Mucosa of gallbladder (tissue), 1 donor: ENCODE results near the gene CSMD2. TPM values are rescaled to one million over a fixed set of nuclear protein-coding genes. Genes with fewer than 3 reads are reported as not detected.

Experiments used
- DNase-seq: peaks from one replicate; pipeline ENCODE4 v3.0.0-alpha.2; 2020; ENCODE audit warnings: low spot score
- total RNA-seq: library from RNA; stranded (reverse); gene quantifications from one replicate; pipeline ENCODE4 v1.2.1, GENCODE V29; 2021
- donor health status: DM: no; HTN: no; CAD: no.

CSMD2 gene
- total RNA-seq, 1 donor from 2014 or later, result 6.5 TPM

DNA sequence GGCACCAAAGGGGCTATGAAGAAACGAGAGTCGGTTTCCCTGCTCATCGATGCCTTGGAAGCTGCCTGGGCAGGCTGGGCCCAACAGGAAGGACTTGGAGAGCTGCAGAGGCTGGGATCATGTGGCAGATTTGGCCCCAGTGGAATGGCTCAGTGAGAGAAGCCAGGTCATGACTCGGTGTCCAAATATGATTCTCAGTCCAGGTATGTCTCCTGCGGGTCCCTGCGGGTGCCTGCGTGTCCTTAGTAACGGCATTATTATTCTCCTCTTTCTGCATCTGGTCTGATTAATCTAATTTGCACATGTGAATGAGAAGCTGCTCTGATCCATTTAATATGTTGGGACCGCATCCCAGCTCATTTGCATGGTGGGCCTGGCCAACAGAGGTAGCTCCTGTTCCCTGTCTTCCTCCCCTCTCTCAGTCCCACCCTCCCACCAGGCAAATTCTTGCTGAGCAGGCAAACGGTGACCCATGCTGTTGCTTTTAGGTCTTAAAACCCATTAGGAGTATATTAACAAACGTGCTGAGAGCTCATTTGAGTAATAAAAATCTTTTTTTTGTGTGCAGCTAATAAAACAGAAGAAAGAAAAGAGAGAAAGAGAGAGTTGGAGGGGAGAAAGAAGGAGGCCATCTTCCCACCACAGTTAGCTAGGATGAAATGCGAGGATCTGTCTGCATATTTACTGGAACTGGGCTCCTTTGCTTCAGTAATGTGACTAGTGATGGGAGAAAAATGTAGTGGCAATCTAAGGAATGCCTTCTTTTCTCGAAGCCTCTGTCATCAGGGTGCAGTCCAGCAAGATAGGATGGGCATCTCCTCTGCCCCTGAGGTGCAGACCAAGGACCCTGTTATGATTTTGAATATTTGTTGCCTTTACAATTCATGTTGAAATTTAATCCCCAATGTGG is 167.6 kb downstream of the CSMD2 start:
- DNase-seq, result no peak

DNA sequence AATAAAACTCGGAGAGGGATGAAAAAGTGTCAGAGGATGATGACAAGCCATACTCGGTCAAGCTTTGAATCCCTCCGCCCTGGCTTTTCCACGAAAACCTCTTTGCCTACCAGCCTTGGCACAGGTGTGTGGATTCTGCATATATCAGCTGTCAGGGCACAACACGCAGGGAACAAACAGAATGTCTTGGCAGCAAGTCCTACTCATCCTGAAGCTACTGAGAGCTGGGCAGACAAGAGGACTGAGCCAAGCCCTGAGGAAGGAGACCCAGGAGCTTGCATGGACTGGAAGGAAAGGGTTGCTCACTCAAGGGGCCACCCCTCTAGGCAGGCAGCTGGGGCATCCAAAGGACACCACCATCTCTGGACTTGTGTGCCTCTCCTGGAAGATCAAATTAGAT is 168.7 kb downstream of the CSMD2 start:
- DNase-seq, result no peak

DNA sequence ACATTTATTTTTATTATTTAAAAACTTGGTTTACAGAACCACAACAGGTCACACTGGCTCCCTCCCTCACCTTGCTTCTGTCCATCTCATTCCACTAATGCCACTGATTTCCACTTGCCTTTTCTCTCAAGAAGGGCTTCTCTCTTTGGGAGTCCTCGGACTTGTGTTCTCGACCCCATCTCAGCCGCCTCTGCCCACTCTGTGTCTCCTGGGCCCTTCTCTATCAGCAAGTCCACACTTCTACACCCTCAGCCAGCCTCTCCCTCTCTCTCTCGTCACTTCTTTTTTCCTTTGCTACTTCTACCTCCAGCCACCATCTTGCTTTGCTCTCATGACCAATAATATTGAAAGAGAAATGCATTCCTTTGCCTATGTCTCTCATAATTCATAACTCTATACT is 171.7 kb downstream of the CSMD2 start:
- no peak for DNase-seq

DNA sequence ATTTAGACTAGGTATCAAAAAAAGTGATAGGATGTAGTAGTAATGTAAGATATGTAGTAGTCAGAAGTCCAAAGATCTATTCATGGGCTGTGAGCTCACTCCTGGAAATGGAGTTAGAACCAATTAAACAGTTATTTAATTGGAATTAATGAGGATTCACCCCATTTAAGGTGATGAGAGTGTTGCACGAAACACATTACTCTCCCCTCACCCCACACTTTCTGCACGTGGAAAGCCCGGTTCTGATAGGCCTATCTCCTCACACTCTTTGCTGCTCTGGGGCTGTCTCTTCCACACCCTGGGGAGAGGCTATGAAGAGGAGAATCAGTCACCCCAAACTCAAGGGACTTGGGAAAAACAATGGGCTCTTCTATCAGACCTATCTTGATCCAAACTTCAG is 174.7 kb downstream of the CSMD2 start:
- no peak for DNase-seq

DNA sequence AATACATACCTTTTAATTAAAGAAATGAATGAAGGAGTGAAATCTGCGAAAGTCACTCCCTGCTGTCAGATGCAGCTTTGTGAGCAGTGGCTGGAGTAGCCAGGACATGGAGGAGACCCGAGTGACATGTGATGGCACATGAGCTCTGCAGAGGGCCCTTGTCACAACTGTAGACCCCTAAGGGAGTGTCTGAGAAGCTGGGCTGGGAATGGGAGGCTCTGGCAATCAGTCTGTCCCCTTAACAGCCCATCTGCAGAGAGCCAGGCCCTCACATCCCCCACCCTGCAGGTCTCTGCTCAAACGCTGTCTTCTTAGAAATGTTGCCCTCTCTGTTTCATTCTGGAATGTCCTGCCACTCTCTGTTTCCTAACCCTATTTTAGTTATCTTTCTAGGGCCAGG is 176.9 kb downstream of the CSMD2 start:
- DNase-seq, result no peak

DNA sequence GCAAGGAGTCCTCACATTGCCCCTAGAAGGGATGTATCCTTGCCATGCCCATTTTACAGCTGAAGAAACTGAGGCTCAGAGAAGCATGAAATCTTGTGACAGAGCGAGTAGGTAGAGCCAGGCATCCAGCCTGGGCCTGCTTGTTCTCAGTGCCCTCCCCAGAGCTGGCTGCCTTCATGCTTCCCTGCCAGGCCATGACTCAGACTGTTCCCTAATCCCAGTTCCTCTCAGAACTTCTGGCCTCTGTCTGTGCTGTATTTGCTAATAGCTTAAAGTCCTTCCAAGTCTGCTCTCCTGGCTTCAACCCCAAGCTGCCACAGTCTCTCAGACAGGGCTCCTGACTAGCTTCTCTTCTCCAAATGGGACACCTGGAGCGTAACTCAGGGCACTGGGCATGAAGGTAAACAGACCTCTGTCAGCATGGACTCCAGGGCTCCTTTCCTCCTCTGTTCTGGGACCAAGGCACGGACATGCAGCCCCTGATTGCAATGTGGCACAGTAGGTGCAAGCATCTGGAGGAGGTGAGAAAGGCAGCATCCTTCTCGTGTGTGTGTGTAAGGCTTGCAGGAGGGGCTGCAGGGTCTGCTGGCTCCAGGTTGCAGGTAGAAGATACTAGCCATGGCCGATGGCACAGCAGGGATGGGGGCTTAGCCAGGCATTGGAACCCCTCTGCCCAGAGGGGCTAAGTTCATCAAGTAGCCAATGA is 178.5 kb downstream of the CSMD2 start:
- DNase-seq, result peak; percentile 78

DNA sequence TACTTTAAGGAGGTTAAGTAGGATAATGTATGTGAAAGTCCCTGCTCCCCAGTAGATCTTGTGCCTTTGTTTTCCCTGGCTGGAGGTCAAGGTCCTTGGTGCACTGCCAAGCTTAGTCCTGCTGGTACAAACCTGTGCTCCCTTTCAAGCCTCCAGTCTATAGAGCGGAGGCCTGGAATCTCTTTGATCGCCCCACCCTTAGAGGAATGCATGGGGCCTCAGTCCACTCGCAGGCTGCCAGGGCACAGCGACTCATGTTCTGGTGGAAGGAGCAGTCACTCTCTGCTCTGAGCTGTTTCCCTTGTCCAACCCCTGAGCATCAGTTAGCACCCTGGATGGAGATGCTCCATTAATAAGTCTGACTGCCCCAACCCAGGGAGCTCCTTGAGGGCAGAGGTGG is 179.4 kb downstream of the CSMD2 start:
- DNase-seq, result peak; percentile 63

DNA sequence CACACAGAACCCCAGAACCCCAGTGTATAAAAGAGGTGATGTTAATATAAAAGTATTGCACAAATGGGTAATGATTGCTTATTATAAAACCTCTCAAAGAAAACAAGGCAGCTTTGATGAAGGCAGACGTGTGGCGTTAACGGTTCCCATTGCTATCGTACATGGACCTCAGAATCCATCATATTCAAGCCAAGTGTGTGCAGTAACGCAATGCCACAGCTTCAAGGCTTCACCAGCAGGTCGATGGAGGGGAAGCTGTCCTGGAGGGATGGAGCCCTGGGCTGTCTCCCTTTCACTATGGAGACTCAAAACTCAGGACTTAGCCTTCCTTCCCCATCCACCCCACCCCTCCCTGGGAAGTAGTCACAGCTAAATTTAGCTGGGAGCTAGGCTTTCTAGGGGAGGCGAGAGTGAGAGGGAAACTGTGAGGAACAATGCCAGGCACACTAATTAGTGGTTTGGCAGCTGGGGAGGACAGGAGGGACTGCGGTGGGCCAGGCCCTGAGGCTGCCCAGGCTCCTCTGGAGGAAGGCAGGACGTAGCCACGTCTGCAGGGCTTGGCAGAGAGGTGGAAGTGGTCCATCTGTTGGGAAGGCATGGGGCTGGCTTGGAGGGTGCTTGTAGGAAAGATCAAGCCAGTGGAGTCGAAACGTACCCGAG is 180.0 kb downstream of the CSMD2 start:
- DNase-seq, result no peak

DNA sequence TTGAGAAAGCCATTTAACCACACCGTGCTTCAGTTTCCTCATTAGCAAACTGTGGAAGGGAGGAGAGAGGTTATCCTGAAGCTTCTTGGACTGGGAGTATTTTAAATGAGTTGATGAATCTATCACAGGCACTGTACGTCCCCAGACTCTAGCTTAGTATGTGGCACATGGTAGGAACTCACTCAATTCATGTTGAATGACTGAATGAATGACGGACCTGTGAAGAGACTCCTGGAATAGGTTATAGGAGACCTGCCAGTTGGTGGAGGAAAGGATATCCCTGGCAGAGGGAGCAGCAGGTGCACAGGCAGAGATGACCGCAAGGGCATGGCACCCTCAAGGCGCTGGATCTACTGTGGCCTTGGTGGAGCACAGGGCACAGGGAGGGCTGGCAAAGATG is 182.6 kb downstream of the CSMD2 start:
- DNase-seq, result no peak

DNA sequence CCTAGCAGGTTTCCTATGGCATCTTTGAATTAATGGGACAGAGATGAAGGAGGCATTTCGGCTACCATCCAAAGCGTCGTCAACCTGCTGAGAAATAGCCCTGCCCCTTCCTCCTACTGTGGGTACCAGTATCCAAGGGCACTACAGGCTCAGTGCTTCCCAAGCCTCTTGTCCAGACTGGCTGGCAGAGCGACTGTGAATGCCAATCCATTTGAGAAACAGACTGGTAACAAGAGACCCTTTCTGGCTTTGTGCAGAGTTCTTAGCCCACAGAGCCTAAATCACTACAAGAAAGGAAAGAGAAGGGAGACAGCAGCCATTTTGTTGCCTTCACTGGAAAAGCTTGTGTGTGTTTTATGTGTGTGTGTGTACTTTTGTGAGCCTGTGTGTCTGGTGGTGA is 185.7 kb downstream of the CSMD2 start:
- no peak for DNase-seq

DNA sequence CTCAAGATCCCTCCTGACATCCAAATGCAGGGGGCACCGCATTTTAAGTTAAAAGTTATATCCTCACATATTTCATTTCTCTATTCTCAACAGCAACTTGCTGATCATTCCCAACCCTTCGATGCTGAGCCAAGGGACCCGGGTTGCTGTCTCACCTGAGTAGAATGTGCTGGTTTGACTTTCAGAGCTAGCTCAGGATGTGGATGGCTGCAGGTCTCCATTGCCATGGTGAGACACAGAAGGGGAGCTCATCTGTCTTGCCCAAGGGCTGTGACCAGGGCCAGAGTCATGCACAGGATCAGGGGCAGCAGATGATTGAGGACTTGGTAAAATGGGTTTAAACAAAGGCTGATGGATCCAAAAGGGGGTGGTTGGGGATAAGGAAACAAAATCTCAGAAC is 189.1 kb downstream of the CSMD2 start:
- DNase-seq, result no peak

DNA sequence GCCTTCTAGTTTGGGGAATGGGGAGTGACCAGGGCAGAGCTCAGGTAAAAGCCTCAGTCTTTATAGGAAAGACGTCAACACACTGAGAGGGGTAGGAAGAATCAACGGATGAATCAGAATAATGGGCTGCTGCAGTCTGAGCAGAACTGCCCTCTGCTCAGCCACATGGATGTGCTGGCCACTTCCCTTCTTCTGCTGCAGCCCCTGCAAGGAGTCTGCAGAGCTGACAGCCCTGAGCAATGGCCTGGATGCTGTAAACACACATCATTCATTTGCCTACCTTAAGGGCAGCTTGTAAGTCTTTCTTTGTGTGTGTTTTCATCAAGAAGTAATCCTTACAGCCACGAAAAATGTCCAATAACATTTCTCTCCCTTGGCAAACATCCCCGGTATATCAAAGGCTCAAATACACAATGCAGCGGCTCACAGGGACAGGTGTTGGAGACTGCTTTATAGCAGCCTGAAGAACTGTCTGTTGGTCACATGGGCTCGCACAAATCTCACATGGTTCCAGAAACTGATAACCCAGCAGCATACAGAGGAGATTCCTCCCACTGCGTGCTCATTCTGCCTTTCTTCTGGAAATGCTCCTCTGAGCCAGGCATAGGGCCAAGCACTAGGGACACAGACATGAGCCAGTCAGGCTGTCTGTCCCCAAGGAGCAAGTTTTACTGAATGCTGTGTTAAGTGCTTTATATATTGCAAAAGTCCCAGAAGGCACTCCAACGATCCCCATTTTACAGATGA is 191.1 kb downstream of the CSMD2 start:
- no peak for DNase-seq

DNA sequence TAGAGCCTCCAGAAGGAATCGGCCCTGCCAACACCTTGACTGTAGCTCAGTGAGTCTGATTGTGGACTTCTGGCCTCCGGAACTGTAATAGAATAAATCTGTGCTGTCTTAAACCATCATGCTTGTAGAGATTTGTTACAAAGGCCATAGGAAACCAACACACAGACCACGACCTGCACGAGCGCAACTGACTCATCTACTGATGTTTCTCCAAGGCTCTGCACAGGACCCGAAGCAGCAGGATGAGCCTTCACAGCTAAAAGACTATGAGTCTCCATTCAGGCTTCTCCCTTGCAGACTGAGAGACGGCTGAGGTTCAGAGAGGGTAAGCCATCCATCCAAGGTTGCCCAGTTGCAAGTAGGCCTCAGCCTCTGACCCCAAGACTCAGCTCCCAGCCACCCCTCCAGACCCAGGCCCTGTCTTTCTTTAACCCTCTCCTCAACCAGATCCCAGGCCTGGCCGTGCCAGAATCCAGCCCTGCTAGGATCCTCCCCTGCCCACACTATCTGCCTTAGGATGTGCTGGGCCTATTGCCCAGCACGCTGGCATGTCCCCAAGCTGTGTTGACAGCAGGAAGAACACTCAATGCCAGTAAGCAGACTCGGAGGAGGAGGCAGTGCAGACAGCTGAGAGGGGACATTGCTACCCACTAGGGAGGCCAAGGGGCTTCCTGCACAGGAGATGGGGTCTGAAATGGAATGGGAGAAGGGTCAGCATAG is 192.2 kb downstream of the CSMD2 start:
- DNase-seq, result peak; percentile 20

DNA sequence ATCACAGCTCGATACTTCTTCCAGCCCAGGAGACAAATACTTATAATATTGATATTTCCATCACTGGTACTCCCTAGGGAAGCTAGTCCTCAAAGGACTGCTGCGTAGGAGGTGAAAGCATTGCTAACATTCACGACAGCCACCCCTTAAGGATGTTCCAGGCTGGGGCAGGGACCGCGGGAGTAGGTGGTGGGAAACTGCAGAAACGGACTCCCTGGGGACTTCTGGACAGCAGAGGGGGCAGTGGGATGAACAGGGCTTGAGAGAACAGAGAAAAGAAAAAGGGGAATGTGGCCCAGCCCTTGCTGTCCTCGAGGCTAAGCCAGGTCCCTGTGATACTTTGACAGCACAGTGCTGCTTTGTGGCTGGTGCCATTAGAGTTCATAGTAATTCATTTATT is 193.1 kb downstream of the CSMD2 start:
- no peak for DNase-seq

DNA sequence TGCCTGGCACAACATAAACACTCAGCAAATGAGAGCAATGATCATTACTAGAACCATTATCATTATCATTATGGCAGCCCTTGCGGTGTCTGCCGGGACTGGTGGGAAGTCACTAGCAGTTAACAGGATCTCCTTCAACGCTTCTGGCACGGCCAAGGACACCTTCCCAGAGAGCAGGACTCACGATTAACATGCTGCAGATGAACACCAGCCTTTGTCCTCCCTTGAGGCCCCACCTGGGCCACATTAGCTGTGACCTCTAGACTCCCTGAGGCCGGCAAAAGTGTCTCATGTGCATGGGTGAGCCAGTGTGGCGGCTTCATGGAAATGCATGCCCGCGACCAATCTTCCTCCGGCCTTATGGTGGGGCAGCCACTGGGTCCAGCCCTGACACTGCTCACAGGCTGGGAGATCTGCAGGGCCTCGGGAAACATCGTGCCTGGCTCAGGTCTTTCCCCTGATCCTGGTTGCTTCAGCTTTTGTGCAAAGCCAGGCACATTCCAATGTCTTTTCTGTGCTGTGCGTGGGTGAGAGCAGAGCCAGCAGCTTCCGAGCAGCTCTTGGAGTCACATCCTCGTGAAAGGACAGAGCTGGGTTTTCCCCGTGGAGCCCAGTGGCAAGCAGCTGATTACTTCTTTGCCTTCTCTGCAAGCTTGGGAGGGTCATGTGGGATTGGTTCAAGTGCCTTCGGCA is 193.9 kb downstream of the CSMD2 start:
- DNase-seq, result peak; percentile 42

DNA sequence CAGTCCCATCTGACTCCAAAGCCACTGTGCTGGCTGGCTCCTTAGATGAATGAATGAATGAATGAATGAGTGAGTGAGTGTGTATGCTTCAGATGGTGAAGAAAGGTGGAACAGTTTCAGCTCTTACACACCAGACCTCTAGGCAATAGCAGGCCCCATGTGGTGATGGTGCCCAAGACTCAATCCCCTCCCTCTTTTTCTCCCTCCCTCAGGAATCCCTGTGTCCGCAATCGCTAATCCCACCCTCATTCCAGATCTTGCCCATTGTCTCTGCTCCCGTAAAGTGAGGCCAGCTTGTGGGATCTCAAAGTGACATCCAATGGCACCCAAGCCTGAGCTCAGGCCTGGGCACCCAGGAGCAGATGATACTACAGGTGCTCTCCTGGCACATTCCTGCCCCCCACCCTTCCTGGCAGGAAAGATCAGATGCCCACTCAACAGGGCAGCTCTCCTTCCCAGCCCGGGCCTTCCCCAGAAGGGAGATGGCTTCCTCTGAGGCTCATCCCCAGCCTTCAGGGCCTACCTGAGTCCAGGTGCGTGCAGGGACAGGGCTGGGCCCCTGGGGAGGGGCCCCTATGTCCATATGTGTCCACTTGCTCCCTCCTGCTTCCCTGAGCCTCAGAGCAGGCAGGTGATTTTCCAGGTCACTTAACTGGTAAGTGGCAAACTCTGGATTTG is 194.7 kb downstream of the CSMD2 start:
- no peak for DNase-seq

DNA sequence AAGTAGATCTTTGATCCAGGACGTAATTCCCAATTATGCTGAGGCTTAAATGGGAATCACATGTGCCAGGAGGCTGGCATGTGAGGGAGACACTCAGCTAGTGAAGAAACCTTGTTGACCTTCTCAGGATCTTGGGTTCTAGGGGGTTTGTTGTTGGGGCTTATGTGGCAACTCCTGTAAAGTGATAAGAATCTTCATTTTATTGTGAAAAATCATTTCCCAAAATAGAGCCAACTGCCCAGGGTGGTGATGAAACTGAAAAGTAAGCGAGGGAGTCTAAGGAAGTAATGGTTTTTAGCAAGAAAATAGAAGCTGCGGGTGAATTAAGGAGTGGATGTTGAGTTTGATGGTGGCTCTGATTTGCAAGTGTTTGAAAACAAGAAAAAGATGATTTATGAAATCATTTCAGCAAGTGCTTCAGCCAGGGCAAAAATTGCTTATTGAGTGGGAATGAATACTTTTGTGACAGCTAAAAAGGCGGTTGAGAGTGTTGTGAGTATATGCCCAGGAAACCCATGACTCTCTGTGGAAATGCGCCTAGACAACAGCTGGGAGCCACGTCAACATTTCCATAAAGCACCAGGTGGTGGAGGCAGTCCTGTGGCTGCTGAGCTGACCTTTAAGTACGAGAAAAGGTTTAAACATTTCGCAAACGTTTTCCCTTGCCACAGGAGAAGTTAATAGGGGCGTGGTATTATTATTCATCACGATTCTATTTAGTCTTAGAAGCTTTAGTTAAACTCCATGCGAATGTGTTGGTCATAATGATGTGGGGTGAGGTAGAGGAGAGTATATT is 198.5 kb downstream of the CSMD2 start:
- DNase-seq, result no peak

DNA sequence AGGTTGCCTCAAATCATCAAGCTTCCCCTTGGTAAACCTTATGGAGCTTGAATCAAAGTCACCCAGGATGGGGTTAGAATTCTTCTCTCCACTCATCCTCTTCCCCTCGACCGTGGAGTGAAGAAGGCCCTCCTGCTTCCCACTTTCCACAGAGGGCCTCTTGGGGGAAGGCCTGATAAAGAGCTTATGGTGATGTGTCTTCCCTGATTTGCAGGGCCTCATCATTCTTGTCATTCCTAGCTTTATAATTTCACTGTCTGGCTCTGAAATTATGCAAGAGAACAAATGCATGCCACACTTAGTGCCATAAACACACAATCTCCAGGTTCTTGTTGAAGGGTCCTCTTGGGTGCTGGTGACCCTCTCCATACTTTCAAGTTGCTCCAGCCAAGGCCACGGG is 199.9 kb downstream of the CSMD2 start:
- DNase-seq, result no peak

DNA sequence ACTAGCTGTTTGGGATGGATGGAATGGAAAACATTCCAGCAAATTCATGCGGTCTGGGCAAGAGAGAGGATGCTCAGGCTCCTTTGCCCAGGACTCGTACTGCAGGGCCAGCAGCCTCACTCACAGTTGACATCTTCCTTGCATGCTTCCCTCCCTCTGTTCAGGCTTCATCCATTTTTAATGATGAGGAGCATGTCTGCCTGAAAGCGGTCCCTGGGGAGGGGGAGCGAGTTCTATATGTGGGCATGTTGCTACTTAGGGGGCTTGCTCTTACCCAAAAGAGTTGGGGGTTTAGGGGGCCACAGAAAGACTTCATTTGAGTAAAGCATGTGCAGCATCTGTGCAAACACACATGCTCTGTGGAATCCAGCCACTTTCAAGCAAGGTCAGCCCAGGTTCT is 203.0 kb downstream of the CSMD2 start:
- no peak for DNase-seq
